SK-N-SH (cell line): Measurements from ENCODE around the gene TP53AIP1. TPM values are rescaled to one million over a fixed set of nuclear protein-coding genes. Genes with fewer than 3 reads are reported as not detected.

ENCODE experiments used
- CTCF ChIA-PET: fragments of 300-600, 350-600 bp; formaldehyde crosslinking; extraction: SDS; loops from one replicate; lab custom pipeline; 2021; lab: Yijun Ruan, JAX
- POLR2A ChIA-PET: fragments of 350-600 bp; sonication (Branson Sonifier 250); formaldehyde crosslinking; extraction: SDS; loops from one replicate; lab custom pipeline; 2020; ENCODE audit warnings: antibody characterized with exemption, inconsistent platforms; lab: Yijun Ruan, JAX
- DNase-seq: peaks from one replicate; pipeline ENCODE4 v3.0.0; 2012
- H2AFZ ChIP-seq: fragments of 200-600 bp; sonication (generic); 2 replicates; pipeline ENCODE4 v1.8.1; 2016; ENCODE audit warnings: antibody characterized with exemption, mild to moderate bottlenecking, low read depth
- H3F3A ChIP-seq: fragments of 200-600 bp; sonication (generic); replicated peaks from 2 replicates; pipeline ENCODE3; 2016; ENCODE audit warnings: antibody characterized with exemption, mild to moderate bottlenecking; ENCODE audit not compliant: insufficient read depth
- H3K27ac ChIP-seq, 2 experiments: fragments of 200-500 bp in 1 of 2; fragments of 200-600 bp in 1 of 2; sonication (Bioruptor generic) in 1 of 2; sonication (generic), shearing (Covaris generic) in 1 of 2; 2 replicates each; pipeline versions ENCODE4 v1.5.1 to v1.6.1; 2014 to 2016; ENCODE audit warnings: low read depth in 2 of 2, inconsistent platforms in 1 of 2, low read length in 1 of 2, mild to moderate bottlenecking in 1 of 2, mixed read lengths in 1 of 2
- H3K27me3 ChIP-seq: fragments of 200-600 bp; sonication (generic), shearing (Covaris generic); 2 replicates; pipeline ENCODE4 v1.6.1; 2016; ENCODE audit warnings: mixed run types; ENCODE audit not compliant: insufficient read depth
- H3K36me3 ChIP-seq, 2 experiments: fragments of 200-500 bp in 1 of 2; fragments of 200-600 bp in 1 of 2; sonication (Bioruptor generic) in 1 of 2; sonication (generic) in 1 of 2; replicated peaks in 1 of 2; 2 replicates each; pipeline versions ENCODE3 to v1.5.1; 2014 to 2016; ENCODE audit warnings: low read length in 1 of 2, mild to moderate bottlenecking in 1 of 2; ENCODE audit not compliant: insufficient read depth in 2 of 2, control insufficient read depth in 1 of 2
- H3K4me1 ChIP-seq, 2 experiments: fragments of 200-500 bp in 1 of 2; fragments of 200-600 bp in 1 of 2; sonication (Bioruptor generic) in 1 of 2; sonication (generic), shearing (Covaris generic) in 1 of 2; 2 replicates each; pipeline versions ENCODE4 v1.5.1 to v1.6.1; 2014 to 2016; ENCODE audit warnings: low read depth in 1 of 2, low read length in 1 of 2, mixed run types in 1 of 2; ENCODE audit not compliant: insufficient read depth in 2 of 2, control insufficient read depth in 1 of 2
- H3K4me2 ChIP-seq: fragments of 200-600 bp; sonication (generic), shearing (Covaris generic); 2 replicates; pipeline ENCODE4 v1.6.1; 2017; ENCODE audit warnings: mixed run types
- H3K4me3 ChIP-seq, 2 experiments: fragments of 200-500 bp in 1 of 2; fragments of 200-600 bp in 1 of 2; sonication (Bioruptor generic) in 1 of 2; sonication (generic), shearing (Covaris generic) in 1 of 2; 2 replicates each; pipeline versions ENCODE4 v1.5.1 to v1.8.1; 2014 to 2016; ENCODE audit warnings: low read depth in 2 of 2, inconsistent platforms in 1 of 2, low read length in 1 of 2, mild to moderate bottlenecking in 1 of 2, mixed read lengths in 1 of 2, moderate library complexity in 1 of 2
- H3K79me2 ChIP-seq: fragments of 200-600 bp; sonication (generic); 2 replicates; pipeline ENCODE4 v1.8.1; 2017; ENCODE audit warnings: mild to moderate bottlenecking; ENCODE audit not compliant: insufficient read depth
- H3K9ac ChIP-seq: fragments of 200-600 bp; sonication (generic); 2 replicates; pipeline ENCODE4 v1.6.1; 2017; ENCODE audit warnings: mixed run types
- H3K9me2 ChIP-seq: fragments of 200-600 bp; sonication (generic); 2 replicates; pipeline ENCODE4 v1.6.1; 2017; ENCODE audit warnings: mixed run types
- H3K9me3 ChIP-seq: fragments of 200-600 bp; sonication (generic); 2 replicates; pipeline ENCODE4 v1.6.1; 2017; ENCODE audit warnings: mixed run types, mild to moderate bottlenecking, moderate library complexity
- H4K20me1 ChIP-seq: fragments of 200-600 bp; sonication (generic); 2 replicates; pipeline ENCODE4 v1.6.1; 2017; ENCODE audit warnings: mild to moderate bottlenecking, mixed run types; ENCODE audit not compliant: insufficient read depth
- CHD2 ChIP-seq: fragments of 150-350 bp; IDR thresholded peaks from 2 replicates; pipeline ENCODE4 v1.6.1; 2018; ENCODE audit warnings: low read length; ENCODE audit not compliant: partially characterized antibody
- FOXJ3 ChIP-seq: sonication (generic); formaldehyde crosslinking; IDR thresholded peaks from 2 replicates; pipeline ENCODE4 v1.5.1; 2020; ENCODE audit warnings: mild to moderate bottlenecking, missing genetic modification reagents
- GABPA ChIP-seq: IDR thresholded peaks from 2 replicates; pipeline ENCODE4 v1.4.0; 2012; ENCODE audit warnings: low read depth, mild to moderate bottlenecking
- GATA2 ChIP-seq: sonication (generic); formaldehyde crosslinking; IDR thresholded peaks from 2 replicates; pipeline ENCODE4 v1.5.0; 2020; ENCODE audit warnings: mild to moderate bottlenecking, missing genetic modification reagents
- IRF3 ChIP-seq: fragments of 150-350 bp; IDR thresholded peaks from 2 replicates; pipeline ENCODE4 v1.6.1; 2016; ENCODE audit warnings: mild to moderate bottlenecking, low read depth, low read length
- JUND ChIP-seq: IDR thresholded peaks from 2 replicates; pipeline ENCODE4 v1.4.0; 2012
- MEF2A ChIP-seq: IDR thresholded peaks from 2 replicates; pipeline ENCODE4 v1.4.0; 2012; ENCODE audit warnings: low read depth, borderline replicate concordance
- POLR2AphosphoS5 ChIP-seq: IDR thresholded peaks from 2 replicates; pipeline ENCODE4 v1.6.1; 2012; ENCODE audit warnings: low read depth, low read length
- RCOR1 ChIP-seq: fragments of 150-350 bp; IDR thresholded peaks from 2 replicates; pipeline ENCODE4 v1.6.1; 2017; ENCODE audit warnings: antibody characterized with exemption, low read length
- SIN3A ChIP-seq: IDR thresholded peaks from 2 replicates; pipeline ENCODE4 v1.6.1; 2012; ENCODE audit warnings: low read depth, mild to moderate bottlenecking, low read length, moderate library complexity, borderline replicate concordance
- TAF1 ChIP-seq: IDR thresholded peaks from 2 replicates; pipeline ENCODE4 v1.6.1; 2012; ENCODE audit warnings: low read depth, mild to moderate bottlenecking, low read length, moderate library complexity, borderline replicate concordance
- USF1 ChIP-seq: IDR thresholded peaks from 2 replicates; pipeline ENCODE4 v1.4.0; 2012; ENCODE audit warnings: low read depth, borderline replicate concordance
- WGBS: methylation state at CpG from one replicate; pipeline ENCODE4 v1.1.6; 2017; ENCODE audit warnings: low lambda C conversion rate; 5-methylcytosine and 5-hydroxymethylcytosine counted together
- polyA plus RNA-seq, 3 experiments: library from polyadenylated mRNA; depleted of rRNA; stranded (reverse); fragments of >200 nt; gene quantifications; 2 replicates each; pipeline ENCODE4 v1.2.3, GENCODE V29; 2012

Gene TP53AIP1
- polyA plus RNA-seq, 1 of the 3 experiments (the other 2 are of a cell fraction), result 0.05 TPM

GRCh38 chr11:128929468-128929867 lies 13.2 kb downstream of the TP53AIP1 start:
- ChIA-PET POLR2A (no interaction called here), CTCF (interaction anchor here (0.6 to 2.5 kb wide), 6 partner anchors 11 to 44 kb away, joined by 3 to 14 read pairs (median 4); no protein-coding TSS in a partner anchor)
- no peak for TF ChIP-seq SIN3A
- H3K4me1 ChIP-seq, result peaks cover 0 to 12% of the 10 kb centered on the region in 2 experiments; a peak in 1 of 4 replicates
- H4K20me1 ChIP-seq, result no peaks in the 10 kb centered on the region
- H2AFZ ChIP-seq, result no peak overlapping the region
- no peaks in the 10 kb centered on the region for H3F3A ChIP-seq
- H3K4me3 ChIP-seq, result no peak overlapping the region
- H3K79me2 ChIP-seq, result no peaks in the 10 kb centered on the region
- no peak overlapping the region for H3K9ac ChIP-seq
- no peak for DNase-seq
- H3K4me2 ChIP-seq, result no peak overlapping the region
- H3K36me3 ChIP-seq, result no peaks in the 10 kb centered on the region
- no peaks in the 10 kb centered on the region for H3K9me3 ChIP-seq
- no peaks in the 10 kb centered on the region for H3K9me2 ChIP-seq
- no peaks in the 10 kb centered on the region for H3K27me3 ChIP-seq
- 46% methylated on average over 2 of the region's 5 CpGs for WGBS
- no peak overlapping the region for H3K27ac ChIP-seq

- TF ChIP-seq MEF2A, result no peak
- H3K27ac ChIP-seq, result no peak overlapping the region
- no peaks in the 10 kb centered on the region for H4K20me1 ChIP-seq
- no peaks in the 10 kb centered on the region for H3F3A ChIP-seq
- no peak for DNase-seq
- H3K9ac ChIP-seq, result no peak overlapping the region
- H3K9me2 ChIP-seq, result no peaks in the 10 kb centered on the region
- H3K27me3 ChIP-seq, result peaks cover 5% of the 10 kb centered on the region; the same call in 1 of the 2 replicates
- no peak overlapping the region for H3K4me2 ChIP-seq
- no peaks in the 10 kb centered on the region for H3K9me3 ChIP-seq
- H3K79me2 ChIP-seq, result no peaks in the 10 kb centered on the region
- no peaks in the 10 kb centered on the region for H3K36me3 ChIP-seq
- H3K4me3 ChIP-seq, result no peak overlapping the region
- WGBS, result 74% methylated on average over 5 of the region's 5 CpGs
- ChIA-PET POLR2A (no interaction called here), CTCF (interaction anchor here (1.6 to 2.5 kb wide), 3 partner anchors 28 to 43 kb away, joined by 4 to 14 read pairs (median 7); no protein-coding TSS in a partner anchor)
- H2AFZ ChIP-seq, result no peak overlapping the region
- peaks cover 0 to 7% of the 10 kb centered on the region in 2 experiments; a peak in 1 of 4 replicates for H3K4me1 ChIP-seq
These were observed 14.3 kb downstream of the TP53AIP1 start for GRCh38 chr11:128928400-128928799.

GRCh38 chr11:128927683-128928336 lies 14.9 kb downstream of the TP53AIP1 start:
- Histone ChIP-seq H3K9me2 (no peaks in the 10 kb centered on the region), H4K20me1 (no peaks in the 10 kb centered on the region), H3K79me2 (no peaks in the 10 kb centered on the region), H3K36me3 (no peaks in the 10 kb centered on the region), H3K9ac (no peak overlapping the region), H3K9me3 (no peaks in the 10 kb centered on the region), H3F3A (no peaks in the 10 kb centered on the region), H3K27me3 (peaks cover 5% of the 10 kb centered on the region; the same call in 1 of the 2 replicates), H3K4me2 (no peak overlapping the region), H3K4me1 (peaks cover 0 to 2% of the 10 kb centered on the region in 2 experiments; a peak in 1 of 4 replicates), H2AFZ (no peak overlapping the region), H3K27ac (no peak overlapping the region), H3K4me3 (no peak overlapping the region)
- CTCF ChIA-PET, result interaction anchor here (2.2 to 2.5 kb wide), 2 partner anchors 29 to 43 kb away, joined by 7 to 14 read pairs; no protein-coding TSS in a partner anchor
- 92% methylated on average over 12 of the region's 12 CpGs for WGBS
- DNase-seq, result no peak
- POLR2A ChIA-PET, result no interaction called here
- no peak for TF ChIP-seq TAF1
- TF ChIP-seq GATA2 (CRISPR knock-in tag), result no peak
- no peak for TF ChIP-seq RCOR1
- TF ChIP-seq JUND, result no peak
- no peak for TF ChIP-seq IRF3
- TF ChIP-seq GABPA, result no peak
- TF ChIP-seq CHD2, result no peak
- TF ChIP-seq FOXJ3 (CRISPR knock-in tag), result no peak
- no peak for TF ChIP-seq USF1
- no peak for TF ChIP-seq POLR2AphosphoS5
